Transverse colon (tissue), 4 donors: ENCODE results near the gene IP6K3. TPM values are rescaled to one million over a fixed set of nuclear protein-coding genes. Genes with fewer than 3 reads are reported as not detected.

Source experiments
- DNase-seq: peaks from one replicate; pipeline ENCODE4 v3.0.0-alpha.2; 2019
- H3K27ac ChIP-seq, 4 donors: fragments of 200-600 bp; sonication (generic); 2 replicates each; pipeline ENCODE4 v1.5.1; 2016 to 2018; ENCODE audit warnings: inconsistent platforms in 4 of 4
- H3K27me3 ChIP-seq: fragments of 200-600 bp; sonication (generic); 2 replicates; pipeline ENCODE4 v1.5.1; 2017; ENCODE audit warnings: inconsistent platforms
- H3K36me3 ChIP-seq, 4 donors: fragments of 200-600 bp; sonication (generic); 2 replicates each; pipeline ENCODE4 v1.5.1; 2017 to 2019; ENCODE audit warnings: inconsistent platforms in 4 of 4
- H3K4me1 ChIP-seq, 4 donors: fragments of 200-600 bp; sonication (generic); 2 replicates each; pipeline ENCODE4 v1.5.1; 2017 to 2020; ENCODE audit warnings: inconsistent platforms in 4 of 4
- H3K4me3 ChIP-seq, 4 donors: fragments of 200-600 bp; sonication (generic); 1 replicate in 1 of 4; 2 replicates in 3 of 4; pipeline versions ENCODE4 v1.5.1 to v1.6.1; 2017 to 2019; ENCODE audit warnings: inconsistent platforms in 4 of 4
- H3K9me3 ChIP-seq, 2 donors: fragments of 200-600 bp; sonication (generic); 2 replicates each; pipeline ENCODE4 v1.5.1; 2017 to 2019; ENCODE audit warnings: inconsistent platforms in 2 of 2
- EP300 ChIP-seq: sonication (generic); formaldehyde crosslinking; IDR thresholded peaks from one replicate; pipeline ENCODE4 v1.6.1; 2017; ENCODE audit warnings: antibody characterized with exemption, low read depth
- POLR2A ChIP-seq: fragments of 450-650 bp; IDR thresholded peaks from one replicate; pipeline ENCODE4 v1.6.1; 2016; ENCODE audit warnings: antibody characterized with exemption, mild to moderate bottlenecking, moderate library complexity
- POLR2AphosphoS5 ChIP-seq, 3 donors: sonication (generic); formaldehyde crosslinking; IDR thresholded peaks; one replicate each; pipeline ENCODE4 v1.6.1; 2016; ENCODE audit warnings: antibody characterized with exemption in 3 of 3
- WGBS, 2 donors: methylation state at CpG; one replicate each; pipeline ENCODE4 v1.1.5; 2018; ENCODE audit warnings: low coverage in 1 of 2; 5-methylcytosine and 5-hydroxymethylcytosine counted together
- in situ Hi-C, 4 donors: fragments of 200-750 bp; cut with MboI; loops; one replicate each; pipeline versions ENCODE4 v1.15.0 to v1.15.1; 2017; ENCODE audit warnings: low sequenced_read_pairs in 3 of 4, low pct_ligation_motif_present in 1 of 4, low pct_unique_long_range_greater_than_20kb in 1 of 4
- intact Hi-C: fragments of 100-400 bp; cut with DNase I; formaldehyde crosslinking; loops from one replicate; pipeline ENCODE4 v1.15.1; 2023; ENCODE audit warnings: low total_unique reads
- total RNA-seq, 4 donors: library from RNA; depleted of rRNA; stranded (reverse); fragments of >200 nt; gene quantifications; one replicate each; pipeline ENCODE4 v1.1.0, GENCODE V29; 2016
- TF ChIP-seq, protein P1 (sequence below), 5 experiments: fragments of 200-600 bp in 3 of 5; fragments of 450-650 bp in 2 of 5; sonication (generic) in 3 of 5; IDR thresholded peaks; 1 replicate in 2 of 5; 2 replicates in 3 of 5; pipeline ENCODE4 v1.5.1; 2016 to 2017; ENCODE audit warnings: antibody characterized with exemption in 5 of 5, inconsistent platforms in 3 of 5, mild to moderate bottlenecking in 2 of 5, moderate library complexity in 1 of 5

The IP6K3 gene
- total RNA-seq, 4 donors from 2014 or later, result 1.00 to 2.9 (median 1.9) TPM; not detected in 1

DNA sequence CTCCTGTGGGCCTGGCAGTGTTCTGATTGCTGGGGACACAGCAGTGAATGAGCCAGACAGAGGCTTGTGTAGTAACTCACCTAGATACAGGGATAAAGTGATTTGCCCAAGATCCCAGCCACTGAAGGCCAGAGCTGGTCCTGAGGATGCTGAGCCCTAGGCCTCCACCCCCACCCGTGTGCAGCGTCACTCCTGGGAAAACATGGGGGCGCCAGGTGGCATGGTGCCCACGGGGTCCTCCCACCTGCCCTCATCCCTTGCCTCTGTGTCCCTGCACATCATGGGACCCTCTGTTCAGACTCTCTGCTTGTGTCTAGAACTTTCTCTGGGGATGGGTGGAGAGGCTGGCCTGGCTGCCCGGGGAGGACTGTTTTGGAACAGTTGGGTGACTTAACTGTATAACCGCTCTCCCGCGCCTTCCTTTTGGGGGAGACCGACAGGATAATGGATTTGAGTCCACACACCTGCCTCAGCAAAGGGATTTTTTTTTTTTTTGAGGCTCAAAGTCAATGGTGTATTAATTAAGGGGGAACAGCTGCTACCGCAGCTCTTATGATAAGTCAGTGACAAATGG, 22.6 kb upstream of the IP6K3 start:
- peaks cover 17 to 34% (median 23%) of the 10 kb centered on the region in 4 donors for H3K4me1 ChIP-seq
- no peak overlapping the region for H3K27ac ChIP-seq
- no peak overlapping the region for H3K4me3 ChIP-seq
- no peaks in the 10 kb centered on the region for H3K27me3 ChIP-seq
- no peaks in the 10 kb centered on the region for H3K9me3 ChIP-seq
- intact Hi-C loops, result no loop called here
- 74% methylated on average over 10 of the region's 10 CpGs; no CpG with 5 or more reads in 1 of the 2 donors for WGBS, 2 donors
- peaks cover 0 to 5% (median 0%) of the 10 kb centered on the region in 4 donors for H3K36me3 ChIP-seq
- no peak for DNase-seq
- TF ChIP-seq, protein P1, sequence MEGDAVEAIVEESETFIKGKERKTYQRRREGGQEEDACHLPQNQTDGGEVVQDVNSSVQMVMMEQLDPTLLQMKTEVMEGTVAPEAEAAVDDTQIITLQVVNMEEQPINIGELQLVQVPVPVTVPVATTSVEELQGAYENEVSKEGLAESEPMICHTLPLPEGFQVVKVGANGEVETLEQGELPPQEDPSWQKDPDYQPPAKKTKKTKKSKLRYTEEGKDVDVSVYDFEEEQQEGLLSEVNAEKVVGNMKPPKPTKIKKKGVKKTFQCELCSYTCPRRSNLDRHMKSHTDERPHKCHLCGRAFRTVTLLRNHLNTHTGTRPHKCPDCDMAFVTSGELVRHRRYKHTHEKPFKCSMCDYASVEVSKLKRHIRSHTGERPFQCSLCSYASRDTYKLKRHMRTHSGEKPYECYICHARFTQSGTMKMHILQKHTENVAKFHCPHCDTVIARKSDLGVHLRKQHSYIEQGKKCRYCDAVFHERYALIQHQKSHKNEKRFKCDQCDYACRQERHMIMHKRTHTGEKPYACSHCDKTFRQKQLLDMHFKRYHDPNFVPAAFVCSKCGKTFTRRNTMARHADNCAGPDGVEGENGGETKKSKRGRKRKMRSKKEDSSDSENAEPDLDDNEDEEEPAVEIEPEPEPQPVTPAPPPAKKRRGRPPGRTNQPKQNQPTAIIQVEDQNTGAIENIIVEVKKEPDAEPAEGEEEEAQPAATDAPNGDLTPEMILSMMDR (IDR thresholded peaks at IDR 0.05), result no peak
- TF ChIP-seq POLR2AphosphoS5 (IDR thresholded peaks at IDR 0.05), result no peak
- TF ChIP-seq POLR2A, result no peak
- in situ Hi-C loops, result loop anchor here in 3 of 4 donors (10.0 to 25.0 kb wide), 4 partner anchors 255 to 393 kb away; no protein-coding TSS in a partner anchor

DNA sequence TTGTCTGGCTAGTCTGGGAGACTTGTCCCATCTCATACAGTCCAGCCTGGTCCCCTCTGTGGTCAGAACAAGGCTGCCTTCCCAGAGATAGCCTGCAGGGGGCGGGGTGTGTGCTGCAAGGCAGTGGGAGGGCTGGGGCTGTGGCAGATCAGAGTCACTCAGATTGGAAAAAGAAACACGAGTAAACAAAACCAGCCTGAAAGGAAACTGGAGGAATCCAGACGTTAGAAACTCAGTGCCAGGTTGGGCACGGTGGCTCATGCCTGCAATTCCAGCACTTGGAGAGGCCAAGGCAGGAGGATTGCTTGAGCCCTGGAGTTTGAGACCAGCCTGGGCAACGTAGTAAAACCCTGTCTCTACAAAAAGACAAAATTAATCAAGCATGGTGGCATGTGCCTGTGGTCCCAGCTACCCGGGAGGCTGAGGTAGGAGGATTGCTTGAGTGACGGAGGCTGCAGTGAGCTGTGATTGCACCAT, 22.0 kb upstream of the IP6K3 start:
- in situ Hi-C loops (loop anchor here in 3 of 4 donors (10.0 to 25.0 kb wide), 4 partner anchors 256 to 394 kb away; no protein-coding TSS in a partner anchor), intact Hi-C loops (no loop called here)
- WGBS, 2 donors, result 0 to 32% methylated on average over 2 to 7 of the region's 7 CpGs
- Histone ChIP-seq H3K36me3 (peaks cover 0 to 3% (median 0%) of the 10 kb centered on the region in 4 donors), H3K4me1 (peaks cover 17 to 34% (median 23%) of the 10 kb centered on the region in 4 donors), H3K27me3 (no peaks in the 10 kb centered on the region), H3K27ac (no peak overlapping the region), H3K4me3 (no peak overlapping the region), H3K9me3 (no peaks in the 10 kb centered on the region)
- TF ChIP-seq, protein P1 (IDR thresholded peaks at IDR 0.05), result peak; percentile 75 to 89 (median 86)
- TF ChIP-seq POLR2A, result no peak
- DNase-seq, result peak; percentile 87

DNA sequence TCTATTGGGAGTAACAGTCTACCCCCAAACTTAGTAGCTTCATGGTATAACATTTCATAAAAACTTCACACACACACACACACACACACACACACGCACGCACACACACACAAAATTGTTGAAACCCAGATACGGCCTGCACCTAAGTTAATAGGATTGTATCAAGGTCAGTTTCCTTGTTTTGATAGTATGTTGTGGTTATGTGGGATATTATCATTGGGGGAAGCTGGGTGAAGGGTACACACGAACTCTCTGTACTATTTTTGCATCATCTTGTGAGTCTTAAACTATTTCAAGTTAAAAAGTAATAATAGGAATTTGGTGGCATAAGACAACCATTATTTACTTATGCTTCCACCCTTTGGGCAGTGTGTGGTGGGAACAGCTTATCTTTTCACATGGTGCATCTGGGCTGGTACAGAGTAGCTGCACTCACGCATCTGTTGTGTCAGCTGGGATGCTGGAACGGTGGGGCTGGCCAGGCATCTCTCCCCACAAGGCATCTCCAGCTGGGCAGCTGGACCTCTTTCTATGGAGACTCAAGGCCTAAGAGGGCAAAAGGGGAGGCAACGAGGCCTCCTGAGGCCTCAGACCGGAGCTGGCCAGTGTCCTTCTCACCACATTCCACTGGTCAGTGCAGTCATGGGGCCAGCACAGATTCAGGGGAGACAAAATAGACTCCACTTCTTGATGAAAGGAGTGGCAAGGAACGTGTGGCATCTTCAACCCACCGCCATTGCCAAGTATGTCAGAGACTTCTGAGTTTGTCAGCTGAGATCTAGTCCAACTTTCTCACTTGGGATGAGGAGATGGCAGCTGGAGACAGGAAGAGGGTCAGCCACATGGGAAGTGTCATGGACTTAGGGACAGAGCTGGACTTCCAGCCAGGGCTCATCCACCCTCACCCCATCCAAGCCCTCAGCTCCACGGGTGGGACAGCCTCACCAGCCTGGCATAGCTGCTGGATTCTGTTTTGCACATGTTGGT, 20.5 kb upstream of the IP6K3 start:
- Histone ChIP-seq H3K27me3 (no peaks in the 10 kb centered on the region), H3K27ac (no peak overlapping the region), H3K9me3 (no peaks in the 10 kb centered on the region), H3K4me1 (peaks cover 14 to 35% (median 22%) of the 10 kb centered on the region in 4 donors), H3K4me3 (no peak overlapping the region), H3K36me3 (no peaks in the 10 kb centered on the region)
- no peak for TF ChIP-seq EP300
- TF ChIP-seq, protein P1 (IDR thresholded peaks at IDR 0.05), result no peak
- intact Hi-C loops (no loop called here), in situ Hi-C loops (loop anchor here in 3 of 4 donors (10.0 to 25.0 kb wide), 4 partner anchors 258 to 395 kb away; no protein-coding TSS in a partner anchor)
- no peak for DNase-seq
- 76 to 89% methylated on average over 2 to 11 of the region's 11 CpGs for WGBS, 2 donors

DNA sequence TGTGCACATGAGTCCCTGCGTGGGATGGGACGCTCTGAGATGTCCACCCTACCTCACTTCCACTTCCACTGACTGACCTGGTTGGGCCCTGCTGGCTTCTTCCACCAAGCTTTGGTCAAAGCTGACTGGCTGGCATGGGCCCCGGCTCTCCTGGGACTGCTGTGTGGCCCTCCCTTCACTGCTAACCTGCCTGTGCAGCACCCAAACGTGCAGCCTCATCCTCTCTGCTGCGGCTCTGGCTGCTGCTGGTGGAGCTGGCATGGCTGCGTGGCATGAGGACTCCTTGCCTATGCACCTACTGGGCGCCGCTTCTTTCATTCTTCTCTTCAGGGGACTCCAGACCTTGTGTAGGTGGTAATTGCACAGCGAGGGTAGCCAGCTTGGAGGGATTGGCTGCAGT, 18.7 kb upstream of the IP6K3 start:
- DNase-seq, result no peak
- Histone ChIP-seq H3K36me3 (no peaks in the 10 kb centered on the region), H3K9me3 (no peaks in the 10 kb centered on the region), H3K4me1 (peaks cover 4 to 32% (median 11%) of the 10 kb centered on the region in 4 donors), H3K27me3 (no peaks in the 10 kb centered on the region), H3K27ac (no peak overlapping the region), H3K4me3 (no peak overlapping the region)
- WGBS, 2 donors, result 93% methylated on average over 9 of the region's 9 CpGs; no CpG with 5 or more reads in 1 of the 2 donors
- TF ChIP-seq POLR2A, result no peak
- TF ChIP-seq EP300, result no peak
- TF ChIP-seq POLR2AphosphoS5 (IDR thresholded peaks at IDR 0.05), result no peak
- TF ChIP-seq, protein P1 (IDR thresholded peaks at IDR 0.05), result no peak
- in situ Hi-C loops, result loop anchor here in 3 of 4 donors (10.0 to 25.0 kb wide), 4 partner anchors 259 to 397 kb away; no protein-coding TSS in a partner anchor
- intact Hi-C loops, result no loop called here
